K562 (cell line): ENCODE data around the gene ZW10. TPM values are rescaled to one million over a fixed set of nuclear protein-coding genes. Genes with fewer than 3 reads are reported as not detected.
A peak's percentile ranks its signal among the peaks of the same experiment; 100 is the strongest.

Experiments used
- CTCF ChIP-seq, 3 experiments: IDR thresholded peaks in 2 of 3; conservative IDR thresholded peaks in 1 of 3; 2 replicates each; pipeline ENCODE4 v1.5.1; 2011 to 2012; ENCODE audit warnings: low read length in 3 of 3, mild to moderate bottlenecking in 3 of 3, control low read depth in 2 of 3, improper control_type of control experiment in 1 of 3, inconsistent platforms in 1 of 3, low read depth in 1 of 3, mixed read lengths in 1 of 3, moderate library complexity in 1 of 3; ENCODE audit not compliant: insufficient read depth in 2 of 3
- EP300 ChIP-seq: IDR thresholded peaks from 2 replicates; pipeline ENCODE4 v1.6.1; 2012; ENCODE audit warnings: low read length, improper control_type of control experiment
- FOXK1 ChIP-seq: sonication (generic); formaldehyde crosslinking; IDR thresholded peaks from 2 replicates; pipeline ENCODE4 v1.8.0; 2022; ENCODE audit warnings: missing genetic modification reagents, mild to moderate bottlenecking, borderline replicate concordance
- HBP1 ChIP-seq: fragments of 450-650 bp; formaldehyde crosslinking; IDR thresholded peaks from 2 replicates; pipeline ENCODE4 v1.4.0; 2022; ENCODE audit warnings: missing genetic modification characterization
- HES1 ChIP-seq: fragments of 450-650 bp; IDR thresholded peaks from 2 replicates; pipeline ENCODE4 v1.6.1; 2016; ENCODE audit warnings: low read depth, mild to moderate bottlenecking, moderate library complexity
- HINFP ChIP-seq: fragments of 450-650 bp; conservative IDR thresholded peaks from 2 replicates; pipeline ENCODE4 v1.6.1; 2016; ENCODE audit warnings: missing genetic modification characterization, low read depth, mild to moderate bottlenecking, control low read depth, missing compliant biosample characterization
- HIVEP1 ChIP-seq: fragments of 250-450 bp; sonication (Bioruptor Pico); IDR thresholded peaks from 2 replicates; pipeline ENCODE4 v1.4.0; 2020; ENCODE audit warnings: mild to moderate bottlenecking
- MBD2 ChIP-seq: sonication (generic); IDR thresholded peaks from 2 replicates; pipeline ENCODE4 v1.6.1; 2016; ENCODE audit warnings: low read depth, borderline replicate concordance
- NFE2L1 ChIP-seq: fragments of 450-650 bp; IDR thresholded peaks from 2 replicates; pipeline ENCODE4 v1.6.1; 2016; ENCODE audit warnings: missing genetic modification characterization, low read depth, mild to moderate bottlenecking, missing compliant biosample characterization, moderate library complexity, borderline replicate concordance
- PRPF4 ChIP-seq: fragments of 200-400 bp; formaldehyde crosslinking; IDR thresholded peaks from one replicate; pipeline ENCODE4 v1.6.1; 2017; ENCODE audit warnings: low read length, low read depth, mild to moderate bottlenecking; ENCODE audit not compliant: insufficient read depth, poor library complexity, severe bottlenecking
- SMC3 ChIP-seq: conservative IDR thresholded peaks from 2 replicates; pipeline ENCODE4 v1.6.1; 2011; ENCODE audit warnings: low read depth, low read length, improper control_type of control experiment; ENCODE audit not compliant: insufficient read depth
- STAG1 ChIP-seq: sonication (generic); formaldehyde crosslinking; IDR thresholded peaks from 2 replicates; pipeline ENCODE4 v1.5.0; 2020; ENCODE audit warnings: missing genetic modification reagents, borderline replicate concordance
- TAF7 ChIP-seq: fragments of 450-650 bp; IDR thresholded peaks from 2 replicates; pipeline ENCODE4 v1.6.1; 2016; ENCODE audit warnings: missing genetic modification characterization, missing compliant biosample characterization
- ZBTB26 ChIP-seq: fragments of 450-650 bp; formaldehyde crosslinking; IDR thresholded peaks from 2 replicates; pipeline ENCODE4 v1.4.0; 2022; ENCODE audit warnings: missing genetic modification characterization
- ZBTB43 ChIP-seq: sonication (generic); formaldehyde crosslinking; IDR thresholded peaks from 2 replicates; pipeline ENCODE4 v1.8.0; 2023; ENCODE audit warnings: mild to moderate bottlenecking, missing genetic modification reagents
- ZBTB7A ChIP-seq: IDR thresholded peaks from 2 replicates; pipeline ENCODE4 v1.6.1; 2011; ENCODE audit warnings: low read depth, mild to moderate bottlenecking, low read length, moderate library complexity, borderline replicate concordance; ENCODE audit not compliant: control insufficient read depth
- ZKSCAN1 ChIP-seq: fragments of 150-350 bp; IDR thresholded peaks from 2 replicates; pipeline ENCODE4 v1.6.1; 2016; ENCODE audit warnings: low read depth, low read length
- polyA plus RNA-seq, 8 experiments: library from polyadenylated mRNA; depleted of rRNA in 4 of 8; stranded (reverse) in 5 of 8; unstranded in 3 of 8; fragments of >200 nt; fragmentation: Nextera tagmentation in 2 of 8; fragmentation: Illumina TruSeq in 1 of 8; extraction: Ambion mirVana in 2 of 8; extraction: Trizol in 1 of 8; gene quantifications; 2 replicates each; pipeline versions ENCODE4 v1.2.1 to v1.2.3, GENCODE V29; 2011 to 2014; ENCODE audit warnings: inconsistent platforms in 1 of 8, missing spikeins in 1 of 8
- total RNA-seq, 7 experiments: library from RNA; depleted of rRNA in 6 of 7; stranded (reverse); fragments of >200 nt in 6 of 7; fragmentation: Illumina TruSeq in 2 of 7; extraction: Trizol in 2 of 7; gene quantifications; 2 replicates each; pipeline versions ENCODE4 v1.2.1 to v1.2.3, GENCODE V29; 2011 to 2021; ENCODE audit warnings: low replicate concordance in 1 of 7

ZW10 gene
- total and polyA plus RNA-seq, 9 of the 15 experiments (the other 6 are each of a cell fraction or from before 2014, with no cell fraction given): 9.4 to 37.7 (median 25.0) TPM

GRCh38 chr11:113689768-113690618 lies 83.5 kb downstream of the ZW10 start (continued):
- TF ChIP-seq HINFP (tag): peak; percentile 47; the same call in 1 of the 2 replicates
- no peak for TF ChIP-seq EP300
- no peak for TF ChIP-seq HBP1 (CRISPR knock-in tag)
- peak; percentile 41 to 61 (median 49) for TF ChIP-seq CTCF (IDR thresholded peaks at IDR 0.05 in 2 of 3, conservative IDR thresholded peaks at IDR 0.05 in 1 of 3; ENCODE audit: insufficient read depth in 2 of 3, low read depth in 1 of 3, low read length in 3 of 3)
- no peak for TF ChIP-seq HIVEP1 (CRISPR knock-in tag)
- 0 out of 2 replicates have a peak, but pooled peaks have one; percentile 20 for TF ChIP-seq SMC3
- peak; percentile 44; the same call in 1 of the 2 replicates for TF ChIP-seq TAF7 (tag)
- no peak for TF ChIP-seq PRPF4
- no peak for TF ChIP-seq HES1
- peak; percentile 52; the same call in 1 of the 2 replicates for TF ChIP-seq FOXK1
- 0 out of 2 replicates have a peak, but pooled peaks have one; percentile 14 for TF ChIP-seq NFE2L1 (tag)
- peak; percentile 57; the same call in 1 of the 2 replicates for TF ChIP-seq ZBTB26 (CRISPR knock-in tag)
- TF ChIP-seq ZBTB7A: peak; percentile 60; the same call in 1 of the 2 replicates
- no peak for TF ChIP-seq MBD2
- peak; percentile 56; the same call in 1 of the 2 replicates for TF ChIP-seq ZKSCAN1
- TF ChIP-seq STAG1 (CRISPR knock-in tag): no peak
- no peak for TF ChIP-seq ZBTB43 (CRISPR knock-in tag)
